ENCODE measurements around the gene CFAP74. TPM values are rescaled to one million over a fixed set of nuclear protein-coding genes. Genes with fewer than 3 reads are reported as not detected.

CFAP74 gene
- total RNA-seq, 1 donor from 2014 or later, result not detected

GRCh38 chr1:2028870-2029560, 25.4 kb upstream of the CFAP74 start:
- peaks cover 60% of the 10 kb centered on the region for H3K27me3 ChIP-seq (ENCODE audit: control insufficient read depth, insufficient read depth, low read length)
- TF ChIP-seq, protein P1, sequence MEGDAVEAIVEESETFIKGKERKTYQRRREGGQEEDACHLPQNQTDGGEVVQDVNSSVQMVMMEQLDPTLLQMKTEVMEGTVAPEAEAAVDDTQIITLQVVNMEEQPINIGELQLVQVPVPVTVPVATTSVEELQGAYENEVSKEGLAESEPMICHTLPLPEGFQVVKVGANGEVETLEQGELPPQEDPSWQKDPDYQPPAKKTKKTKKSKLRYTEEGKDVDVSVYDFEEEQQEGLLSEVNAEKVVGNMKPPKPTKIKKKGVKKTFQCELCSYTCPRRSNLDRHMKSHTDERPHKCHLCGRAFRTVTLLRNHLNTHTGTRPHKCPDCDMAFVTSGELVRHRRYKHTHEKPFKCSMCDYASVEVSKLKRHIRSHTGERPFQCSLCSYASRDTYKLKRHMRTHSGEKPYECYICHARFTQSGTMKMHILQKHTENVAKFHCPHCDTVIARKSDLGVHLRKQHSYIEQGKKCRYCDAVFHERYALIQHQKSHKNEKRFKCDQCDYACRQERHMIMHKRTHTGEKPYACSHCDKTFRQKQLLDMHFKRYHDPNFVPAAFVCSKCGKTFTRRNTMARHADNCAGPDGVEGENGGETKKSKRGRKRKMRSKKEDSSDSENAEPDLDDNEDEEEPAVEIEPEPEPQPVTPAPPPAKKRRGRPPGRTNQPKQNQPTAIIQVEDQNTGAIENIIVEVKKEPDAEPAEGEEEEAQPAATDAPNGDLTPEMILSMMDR (IDR thresholded peaks at IDR 0.05; ENCODE audit: insufficient read depth, low read length, poor library complexity, severe bottlenecking), result no peak

GRCh38 chr1:2027961-2028583, 24.5 kb upstream of the CFAP74 start:
- DNase-seq (ENCODE audit: low read depth), result no peak
- H3K4me3 ChIP-seq (ENCODE audit: low read depth, low read length), result no peak overlapping the region
- TF ChIP-seq, protein P1 (IDR thresholded peaks at IDR 0.05; ENCODE audit: insufficient read depth, low read length, poor library complexity, severe bottlenecking), result no peak
- peaks cover 59% of the 10 kb centered on the region for H3K27me3 ChIP-seq (ENCODE audit: control insufficient read depth, insufficient read depth, low read length)
- no peaks in the 10 kb centered on the region for H3K36me3 ChIP-seq (ENCODE audit: control insufficient read depth, insufficient read depth, low read length)

More at GRCh38 chr1:2028870-2029560, 25.4 kb upstream of the CFAP74 start:
- Histone ChIP-seq H3K4me3 (ENCODE audit: low read depth, low read length) (no peak overlapping the region), H3K36me3 (ENCODE audit: control insufficient read depth, insufficient read depth, low read length) (no peaks in the 10 kb centered on the region)
- DNase-seq (ENCODE audit: low read depth), result no peak

GRCh38 chr1:2025491-2025981, 21.9 kb upstream of the CFAP74 start:
- Histone ChIP-seq H3K27me3 (ENCODE audit: control insufficient read depth, insufficient read depth, low read length) (peaks cover 63% of the 10 kb centered on the region), H3K36me3 (ENCODE audit: control insufficient read depth, insufficient read depth, low read length) (no peaks in the 10 kb centered on the region), H3K4me3 (ENCODE audit: low read depth, low read length) (no peak overlapping the region)
- TF ChIP-seq, protein P1 (IDR thresholded peaks at IDR 0.05; ENCODE audit: insufficient read depth, low read length, poor library complexity, severe bottlenecking), result no peak
- DNase-seq (ENCODE audit: low read depth), result no peak

- Histone ChIP-seq H3K36me3 (ENCODE audit: control insufficient read depth, insufficient read depth, low read length) (no peaks in the 10 kb centered on the region), H3K4me3 (ENCODE audit: low read depth, low read length) (no peak overlapping the region), H3K27me3 (ENCODE audit: control insufficient read depth, insufficient read depth, low read length) (peaks cover 64% of the 10 kb centered on the region)
- TF ChIP-seq, protein P1 (IDR thresholded peaks at IDR 0.05; ENCODE audit: insufficient read depth, low read length, poor library complexity, severe bottlenecking), result no peak
- DNase-seq (ENCODE audit: low read depth), result no peak
Observed at GRCh38 chr1:2024887-2025286, 21.3 kb upstream of the CFAP74 start.

- Histone ChIP-seq H3K27me3 (ENCODE audit: control insufficient read depth, insufficient read depth, low read length) (peaks cover 68% of the 10 kb centered on the region), H3K4me3 (ENCODE audit: low read depth, low read length) (no peak overlapping the region)
Observed at GRCh38 chr1:2024451-2024850, 20.9 kb upstream of the CFAP74 start.

More at GRCh38 chr1:2024451-2024850, 20.9 kb upstream of the CFAP74 start:
- H3K36me3 ChIP-seq (ENCODE audit: control insufficient read depth, insufficient read depth, low read length), result no peaks in the 10 kb centered on the region
- TF ChIP-seq, protein P1 (IDR thresholded peaks at IDR 0.05; ENCODE audit: insufficient read depth, low read length, poor library complexity, severe bottlenecking), result no peak
- DNase-seq (ENCODE audit: low read depth), result no peak

Measured in kidney epithelial cell (primary cell).